SKM-1 (cell line): ENCODE data around the gene ANKHD1.

Experiments
- DNase-seq: peaks from one replicate; lab custom pipeline; 2025; ENCODE audit not compliant: unreplicated experiment; lab: John Stamatoyannopoulos, UW

The ANKHD1 gene

GRCh38 chr5:140513124-140513523, 111.5 kb downstream of the ANKHD1 start:
- DNase-seq, result no peak

GRCh38 chr5:140524003-140524402, 122.4 kb downstream of the ANKHD1 start:
- no peak for DNase-seq

DNA sequence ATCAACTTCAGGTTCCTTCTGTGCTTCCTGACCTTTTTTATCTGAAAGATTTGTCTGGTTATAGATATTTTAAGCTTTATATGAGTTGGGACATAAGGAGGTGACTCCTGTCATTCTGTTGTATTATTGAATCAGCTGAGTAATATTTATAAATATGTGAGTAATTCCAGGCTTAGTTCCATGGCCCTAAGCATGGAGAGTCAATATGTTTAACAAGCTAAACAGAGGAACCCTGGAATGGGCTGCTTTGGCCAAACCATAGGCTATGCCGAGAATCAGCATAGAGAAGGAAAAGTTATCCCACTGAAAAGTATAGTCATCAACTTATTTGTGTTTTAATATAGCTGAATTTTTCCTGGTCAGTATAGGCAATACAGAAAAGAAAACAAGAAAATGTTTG, 138.6 kb downstream of the ANKHD1 start:
- no peak for DNase-seq

DNA sequence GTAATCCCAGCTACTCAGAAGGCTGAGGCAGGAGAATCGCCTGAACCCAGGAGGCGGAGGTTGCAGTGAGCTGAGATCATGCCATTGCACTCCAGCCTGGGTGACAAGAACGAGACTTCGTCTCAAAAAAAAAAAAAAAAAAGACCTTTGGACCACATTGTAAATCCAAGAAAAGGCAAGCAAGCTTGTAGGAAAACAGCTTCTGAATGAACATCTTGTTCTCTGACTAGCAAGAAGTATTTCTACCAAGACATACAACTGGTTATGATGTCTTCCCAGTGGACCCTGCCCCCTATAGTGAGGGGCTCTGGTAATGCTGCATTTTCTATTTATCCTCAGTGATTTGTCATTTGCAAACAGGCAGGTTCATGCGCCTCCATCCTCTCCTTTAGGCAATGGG, 141.3 kb downstream of the ANKHD1 start:
- no peak for DNase-seq

- DNase-seq, result no peak
Measured at GRCh38 chr5:140544986-140545385, 143.4 kb downstream of the ANKHD1 start.

DNA sequence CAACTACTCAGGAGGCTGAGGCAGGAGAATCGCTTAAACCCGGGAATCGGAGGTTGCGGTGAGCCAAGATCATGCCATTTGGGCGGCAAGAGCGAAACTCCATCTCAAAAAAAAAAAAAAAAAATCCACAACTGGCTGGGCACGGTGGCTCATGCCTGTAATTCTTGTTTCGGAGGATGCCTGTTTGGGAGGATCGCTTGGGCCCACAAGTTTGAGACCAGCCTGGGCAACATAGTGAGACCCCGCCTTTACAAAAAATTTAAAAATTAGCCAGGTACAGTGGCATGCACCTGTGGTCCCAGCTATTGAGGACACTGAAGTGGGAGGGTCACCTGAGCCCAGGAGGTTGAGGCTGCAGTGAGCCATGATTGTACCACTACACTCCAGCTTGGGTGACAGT, 144.0 kb downstream of the ANKHD1 start:
- no peak for DNase-seq

DNA sequence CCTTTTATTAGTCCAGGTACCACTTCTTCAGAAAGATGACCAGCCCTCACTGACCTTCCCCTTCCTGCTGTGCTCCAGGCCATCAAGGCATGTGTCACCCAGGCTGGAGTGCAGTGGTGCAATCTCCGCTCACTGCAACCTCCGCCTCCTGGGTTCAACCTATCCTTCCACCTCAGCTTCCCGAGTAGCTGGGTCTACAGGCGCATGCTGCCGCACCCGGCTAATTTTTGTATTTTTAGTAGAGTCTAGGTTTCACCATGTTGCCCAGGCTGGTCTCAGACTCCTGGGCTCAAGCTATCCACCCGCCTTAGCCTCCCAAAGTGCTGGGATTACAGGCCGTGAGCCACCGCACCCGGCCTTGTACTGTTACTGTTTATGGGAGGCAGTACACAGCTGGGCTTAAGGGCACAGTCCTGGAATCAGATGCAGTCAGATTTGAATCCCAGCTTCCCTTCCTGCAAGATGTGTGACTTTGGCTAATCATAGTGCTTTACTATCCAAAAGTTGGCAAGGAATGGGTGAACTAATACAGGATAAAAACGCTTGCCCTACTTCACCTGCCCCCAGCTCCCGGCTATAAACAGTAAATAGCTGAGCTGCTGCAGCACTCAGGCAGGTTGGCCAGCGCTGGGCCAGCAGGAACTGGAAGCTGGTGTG, 145.3 kb downstream of the ANKHD1 start:
- DNase-seq, result no peak

GRCh38 chr5:140547508-140548299, 146.1 kb downstream of the ANKHD1 start, which contains the start of gene EIF4EBP3:
TSS of gene EIF4EBP3 (plus strand) at chr5:140547662. CDS start at chr5:140547738, 76 bp downstream.
- peak; percentile 90 for DNase-seq

DNA sequence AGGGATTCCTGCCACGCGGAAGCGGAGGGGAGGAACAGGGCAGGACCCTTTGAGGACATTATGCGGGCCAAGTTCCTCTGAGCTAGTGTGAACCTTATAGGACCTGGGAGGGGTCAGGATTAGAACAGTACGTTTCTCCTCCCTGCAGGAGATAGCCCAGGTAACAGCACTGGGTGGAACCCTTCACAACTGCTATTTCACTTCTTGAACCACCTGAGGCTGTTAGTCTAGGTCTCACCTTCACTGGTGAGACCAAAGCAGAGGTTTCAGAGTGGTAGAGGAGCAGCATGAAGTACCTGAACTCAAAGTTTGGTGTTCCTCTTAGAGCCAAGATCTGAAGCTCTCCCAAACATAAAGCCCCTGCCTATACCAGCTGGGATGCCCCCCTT, 146.7 kb downstream of the ANKHD1 start:
- no peak for DNase-seq

DNA sequence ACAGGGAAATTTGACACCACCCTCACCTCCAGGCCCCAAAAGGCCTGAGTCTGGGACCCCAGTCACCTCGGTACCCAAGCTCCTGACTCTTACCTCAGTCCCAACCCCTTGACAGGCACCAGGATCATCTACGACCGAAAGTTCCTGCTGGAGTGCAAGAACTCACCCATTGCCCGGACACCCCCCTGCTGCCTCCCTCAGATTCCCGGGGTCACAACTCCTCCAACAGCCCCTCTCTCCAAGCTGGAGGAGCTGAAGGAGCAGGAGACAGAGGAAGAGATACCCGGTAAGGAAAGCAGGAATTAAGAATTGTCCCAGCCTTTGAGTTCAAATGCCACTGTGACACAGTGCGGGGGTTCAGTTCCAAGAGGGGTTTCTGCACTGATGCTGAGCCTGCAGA, 147.2 kb downstream of the ANKHD1 start:
- no peak for DNase-seq

DNA sequence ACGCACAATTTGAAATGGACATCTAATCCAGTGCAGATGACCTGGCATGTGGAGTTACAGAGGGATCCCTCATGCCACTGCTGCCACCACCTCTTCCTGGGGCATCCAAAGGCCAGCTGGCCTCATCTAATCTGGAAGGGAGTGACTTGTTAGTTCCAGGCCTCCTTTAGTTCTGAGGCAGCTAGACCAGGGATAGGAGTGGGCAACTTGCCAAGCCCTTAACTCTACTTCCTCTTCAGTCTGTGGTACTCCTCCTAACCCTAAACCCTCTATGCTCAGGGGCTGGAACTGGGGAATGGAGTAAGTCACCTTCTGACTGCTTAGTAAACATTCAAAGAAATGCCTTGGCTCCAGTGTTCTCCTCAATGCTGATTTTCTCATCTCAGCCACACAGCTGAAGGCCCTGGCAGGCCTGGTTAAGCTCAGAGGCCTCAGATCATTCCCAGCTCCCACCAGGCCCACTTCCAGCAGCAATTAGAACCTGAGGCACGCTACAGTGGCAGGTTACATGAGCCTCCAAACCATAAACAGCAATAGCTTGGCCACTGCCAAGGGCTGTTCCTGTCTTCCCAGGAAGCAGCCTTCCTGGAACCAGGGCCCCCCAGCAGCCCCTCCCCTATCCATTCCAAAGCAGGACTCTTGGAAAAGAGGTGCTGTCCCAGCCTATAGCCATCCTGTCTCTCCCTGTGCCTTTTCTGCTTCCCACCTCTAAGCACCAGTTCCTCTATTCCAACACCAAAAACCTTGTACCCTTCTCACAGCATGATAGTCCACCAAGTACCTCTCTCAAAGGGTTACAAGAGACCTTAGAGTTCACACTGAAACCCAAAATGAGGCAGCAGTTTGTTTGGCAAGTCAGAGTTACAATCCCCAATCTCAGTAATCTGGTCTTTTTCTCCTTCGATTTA, 147.9 kb downstream of the ANKHD1 start:
- DNase-seq, result peak; percentile 84

DNA sequence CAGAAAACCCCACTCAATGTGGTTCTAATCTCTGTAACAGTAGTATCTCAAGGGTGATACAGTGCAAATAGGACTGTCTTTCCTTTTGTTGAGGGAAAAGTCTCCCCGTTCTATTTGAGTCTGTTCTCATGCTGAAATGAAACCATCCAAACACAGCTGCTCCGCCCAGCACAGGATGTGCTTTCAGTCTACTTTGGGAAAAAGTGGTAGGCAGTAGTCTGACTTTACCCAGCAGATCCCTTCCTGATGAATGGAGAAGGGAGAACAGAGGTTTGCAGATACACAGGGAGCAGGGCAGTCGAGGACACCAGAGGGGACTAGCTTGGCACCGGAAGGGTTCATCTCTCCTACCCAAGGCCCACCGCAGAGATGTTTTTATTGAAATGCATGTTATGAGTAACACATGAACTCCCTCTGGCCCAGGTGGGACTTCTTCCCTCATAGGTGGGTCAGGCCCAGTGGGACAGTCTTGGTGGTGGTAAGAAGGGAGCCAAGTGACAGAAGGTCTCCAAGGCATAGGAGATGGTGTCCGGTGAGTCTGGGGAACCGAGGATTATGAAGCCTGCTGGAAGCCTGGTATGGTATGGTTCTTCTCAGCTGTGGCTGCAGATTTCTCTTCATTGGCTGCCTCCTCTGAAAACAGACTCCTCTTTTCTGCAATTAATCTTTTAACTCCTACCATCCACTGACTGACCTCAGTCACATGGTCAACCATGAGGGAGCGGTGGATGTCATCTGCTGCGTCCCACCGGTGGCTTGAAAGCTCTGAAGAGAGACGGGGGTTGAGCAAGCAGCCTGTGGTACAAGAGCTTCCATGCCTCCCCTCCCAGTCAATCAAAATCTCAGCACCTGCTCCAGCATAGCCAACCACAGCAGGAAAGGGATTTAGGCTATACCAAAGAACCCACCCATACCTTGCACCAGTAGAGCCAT, 148.8 kb downstream of the ANKHD1 start:
- DNase-seq, result no peak

- no peak for DNase-seq
Measured at GRCh38 chr5:140551872-140552271, 150.2 kb downstream of the ANKHD1 start.

DNA sequence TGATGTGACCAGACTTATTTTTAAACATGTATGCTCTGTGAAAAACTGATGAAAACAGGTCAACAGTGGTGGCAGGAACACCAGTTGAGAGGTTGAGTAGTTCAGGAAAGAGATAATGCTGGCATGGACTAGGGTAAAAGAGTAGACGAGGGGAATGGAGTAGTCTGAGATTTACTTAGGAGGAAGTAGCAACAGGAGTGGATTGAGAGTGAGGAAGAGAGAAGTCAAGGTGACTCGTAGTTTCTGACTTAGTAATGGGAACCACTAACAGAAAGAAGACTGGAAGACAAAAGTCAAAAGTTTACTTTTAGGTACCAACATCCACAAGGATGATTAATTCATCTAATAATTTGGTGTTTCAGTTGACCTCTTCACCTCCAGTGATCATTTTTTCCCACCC, 152.0 kb downstream of the ANKHD1 start:
- DNase-seq, result no peak

- no peak for DNase-seq
Measured at GRCh38 chr5:140554454-140554853, 152.8 kb downstream of the ANKHD1 start.

DNA sequence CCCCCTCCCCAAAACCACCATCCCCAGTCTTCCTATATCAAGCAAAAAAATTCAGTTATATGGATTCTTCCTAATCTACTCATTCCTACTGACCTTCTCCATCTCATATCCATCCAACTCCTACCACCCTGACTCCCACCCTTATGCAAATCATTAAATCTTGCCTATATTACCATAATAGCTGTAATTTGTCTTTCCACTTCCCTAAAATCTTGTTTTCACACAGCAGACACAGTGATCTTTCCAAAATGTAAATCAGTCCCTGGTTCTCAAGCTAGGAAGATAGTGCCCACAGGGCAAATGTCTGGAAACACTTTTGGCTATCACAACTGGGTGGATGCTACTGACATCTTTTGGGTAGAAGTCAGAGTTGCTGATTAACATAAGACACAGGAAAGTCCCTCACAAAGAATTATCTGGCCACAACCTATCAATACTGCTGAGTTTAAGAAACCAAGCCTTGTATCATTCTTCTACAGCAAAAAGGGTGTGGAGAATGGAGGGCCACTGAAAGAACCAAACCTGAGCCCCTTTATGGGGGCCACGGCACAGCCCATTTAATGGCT, 154.2 kb downstream of the ANKHD1 start:
- DNase-seq, result no peak

DNA sequence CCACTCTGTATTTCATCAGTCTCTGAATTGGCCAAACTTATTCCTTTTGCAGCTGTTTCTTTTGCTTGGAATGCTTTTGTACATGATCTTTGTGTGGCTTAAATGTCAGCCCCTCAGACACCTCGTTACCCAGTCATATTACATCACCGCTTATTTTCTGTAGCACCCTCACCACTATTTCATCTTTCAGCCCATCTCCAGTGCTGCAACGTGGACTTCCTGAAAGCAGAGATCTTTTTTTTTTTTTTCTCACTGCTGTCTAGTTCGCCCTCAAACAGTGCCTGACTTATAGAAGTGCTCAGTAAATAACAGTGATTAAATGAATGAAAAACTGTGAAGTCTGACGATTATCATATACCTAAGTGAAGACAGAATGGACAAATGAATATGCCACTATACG, 154.8 kb downstream of the ANKHD1 start:
- no peak for DNase-seq

DNA sequence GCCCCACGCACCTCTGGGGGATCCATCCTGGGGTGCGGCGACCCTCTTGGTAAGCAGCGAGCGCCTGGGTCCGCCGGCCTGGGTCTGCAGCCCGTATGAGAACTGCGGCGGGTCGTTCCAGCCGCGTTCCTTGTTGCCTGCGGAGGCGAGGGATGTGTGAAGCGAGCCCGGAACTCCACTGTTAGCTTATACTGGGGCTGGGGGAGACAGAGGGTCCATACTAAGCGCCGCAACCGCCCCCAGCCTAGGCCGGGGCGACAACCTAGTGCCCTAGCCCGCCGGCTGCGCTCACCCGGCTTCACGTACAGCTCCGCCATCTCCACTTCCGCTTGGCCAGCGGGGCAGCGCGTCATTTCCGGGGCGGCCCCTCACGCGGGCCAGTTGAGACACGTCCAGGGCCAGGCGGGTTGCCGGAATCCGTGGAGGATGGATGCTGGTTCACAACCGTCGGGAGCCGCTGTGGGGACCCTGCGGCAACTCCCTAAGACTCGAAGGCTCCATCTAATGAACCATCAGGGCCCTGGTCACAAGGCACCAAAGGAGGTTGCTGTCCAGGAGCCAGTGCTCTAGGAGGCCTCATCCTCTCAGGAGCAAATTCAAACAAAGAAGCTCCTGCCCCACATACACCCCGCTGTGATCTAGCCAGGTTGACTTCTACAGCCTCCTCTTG, 155.6 kb downstream of the ANKHD1 start, which contains the start of gene SRA1:
SRA1 (minus strand) TSS at position 338 of the 670 bp plus-strand sequence; CDS start at position 317, 21 bp downstream.
- peak; percentile 71 for DNase-seq

DNA sequence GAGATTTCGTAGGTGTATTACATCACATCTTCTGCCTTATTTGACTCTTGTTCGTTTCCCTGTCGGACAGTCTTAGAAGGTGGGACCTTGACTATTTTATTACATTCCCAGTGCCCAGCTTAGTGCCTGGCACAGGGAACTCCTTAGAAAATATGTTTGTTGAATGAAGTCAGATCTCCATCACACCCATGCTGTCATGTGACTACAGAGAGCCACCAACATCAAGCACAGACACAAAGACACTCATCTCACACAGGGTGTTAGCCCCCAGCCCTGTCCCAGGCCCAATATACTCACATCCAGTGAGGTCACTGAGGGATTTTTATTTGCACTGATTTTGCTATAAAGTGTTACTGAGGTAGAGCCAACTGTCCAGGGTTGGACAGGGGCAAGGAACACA, 156.3 kb downstream of the ANKHD1 start:
- no peak for DNase-seq
